Lower leg skin (tissue), 3 donors: ENCODE results near the gene SMIM8.

ENCODE experiments used
- CTCF ChIP-seq, 3 donors: fragments of 450-650 bp; IDR thresholded peaks; one replicate each; pipeline ENCODE4 v1.5.1; 2016; ENCODE audit warnings: antibody characterized with exemption in 3 of 3, mild to moderate bottlenecking in 3 of 3, moderate library complexity in 2 of 3
- POLR2A ChIP-seq, 2 donors: fragments of 450-650 bp; IDR thresholded peaks; one replicate each; pipeline ENCODE4 v1.6.1; 2016 to 2017; ENCODE audit warnings: antibody characterized with exemption in 2 of 2, mild to moderate bottlenecking in 1 of 2, moderate library complexity in 1 of 2

DNA sequence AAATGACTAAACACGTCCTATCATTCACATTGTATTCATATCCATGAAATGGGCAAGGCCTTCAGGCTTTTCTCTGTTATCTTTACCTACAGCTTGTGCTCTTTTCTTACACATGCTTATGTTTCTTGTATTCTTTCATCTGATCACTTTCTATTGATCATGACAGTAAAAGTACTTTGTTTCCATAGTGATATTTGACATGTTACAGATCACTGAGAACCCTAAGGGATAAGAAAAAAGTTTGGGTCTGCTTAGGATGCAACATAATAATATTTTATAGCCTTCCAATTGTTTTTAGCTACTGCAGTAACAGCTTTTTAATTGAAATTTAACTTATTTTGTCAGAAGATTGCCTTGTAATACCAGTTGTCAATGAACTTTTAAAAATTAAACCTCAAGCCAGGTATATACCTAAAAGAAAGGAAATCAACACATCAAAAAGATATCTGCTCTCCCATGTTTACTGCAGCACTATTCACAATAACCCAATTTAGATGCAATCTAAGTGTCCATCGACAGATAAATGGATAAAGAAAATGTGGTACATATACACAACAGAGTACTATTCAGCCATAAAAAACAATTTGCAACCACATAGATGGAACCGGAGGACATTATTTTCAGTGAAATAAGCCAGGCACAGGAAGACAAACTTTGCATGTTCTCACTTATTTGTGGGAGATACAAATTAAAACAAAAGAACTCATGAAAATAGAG, 3.0 kb upstream of the SMIM8 start:
- TF ChIP-seq POLR2A (IDR thresholded peaks at IDR 0.05) (no peak), CTCF (IDR thresholded peaks at IDR 0.05) (no peak)
